ENCODE data around the gene EEFSEC.

The EEFSEC gene

DNA sequence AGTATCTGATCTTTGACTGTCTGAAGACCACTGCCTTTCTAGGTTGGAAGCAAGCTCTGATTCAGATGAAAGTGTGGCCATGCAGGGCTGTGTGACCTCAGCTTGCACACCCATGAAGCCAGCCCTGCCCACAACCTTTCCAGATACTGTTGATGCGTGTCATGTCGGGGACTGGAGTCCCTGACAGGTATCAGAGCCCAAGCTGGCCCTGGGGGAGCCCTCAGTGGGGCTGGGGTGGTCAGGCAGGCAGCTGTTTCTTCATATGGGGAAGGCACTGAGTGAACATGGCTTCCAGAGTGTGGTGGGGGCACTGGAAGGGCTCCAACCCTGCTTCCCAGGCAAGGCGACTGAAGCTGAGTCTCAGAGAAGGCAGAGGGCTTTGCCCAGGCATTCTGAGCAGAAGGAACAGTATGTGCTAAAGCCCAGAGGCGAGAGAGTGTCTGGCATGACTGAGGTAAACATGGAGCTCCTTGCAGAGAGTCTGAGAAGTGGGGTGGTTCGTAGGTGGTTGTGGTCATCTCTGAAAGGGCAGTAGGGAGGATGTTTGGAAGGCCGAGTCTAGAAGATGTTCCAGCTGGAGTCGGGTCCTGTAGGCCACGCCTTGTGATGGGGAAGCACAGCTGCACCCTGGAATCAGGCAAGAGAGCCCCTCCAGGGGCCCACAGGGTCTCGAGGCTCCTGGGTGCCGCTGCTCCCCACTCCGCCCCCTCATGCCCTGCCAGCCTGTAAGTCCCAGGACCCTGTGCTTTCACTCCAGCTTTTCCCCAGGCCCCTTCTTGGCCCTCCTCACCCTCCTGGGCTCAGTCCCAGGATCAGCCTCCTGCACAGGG is 122.2 kb downstream of the EEFSEC start:
- no peak for DNase-seq

DNA sequence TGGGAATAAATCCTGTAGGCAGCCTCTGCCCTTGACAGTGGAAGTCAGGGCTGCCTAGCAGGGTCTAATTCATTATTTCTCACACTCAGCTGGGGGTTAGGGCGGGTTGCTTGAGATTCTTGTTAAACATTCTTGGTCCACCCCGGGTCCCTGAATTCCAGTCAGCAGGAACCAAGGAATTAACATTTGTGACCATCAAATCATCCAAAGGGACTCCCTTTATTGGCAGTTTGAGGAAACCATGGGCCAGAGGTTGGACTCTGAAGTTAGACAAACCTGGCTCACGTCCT is 122.8 kb downstream of the EEFSEC start:
- DNase-seq = no peak

DNA sequence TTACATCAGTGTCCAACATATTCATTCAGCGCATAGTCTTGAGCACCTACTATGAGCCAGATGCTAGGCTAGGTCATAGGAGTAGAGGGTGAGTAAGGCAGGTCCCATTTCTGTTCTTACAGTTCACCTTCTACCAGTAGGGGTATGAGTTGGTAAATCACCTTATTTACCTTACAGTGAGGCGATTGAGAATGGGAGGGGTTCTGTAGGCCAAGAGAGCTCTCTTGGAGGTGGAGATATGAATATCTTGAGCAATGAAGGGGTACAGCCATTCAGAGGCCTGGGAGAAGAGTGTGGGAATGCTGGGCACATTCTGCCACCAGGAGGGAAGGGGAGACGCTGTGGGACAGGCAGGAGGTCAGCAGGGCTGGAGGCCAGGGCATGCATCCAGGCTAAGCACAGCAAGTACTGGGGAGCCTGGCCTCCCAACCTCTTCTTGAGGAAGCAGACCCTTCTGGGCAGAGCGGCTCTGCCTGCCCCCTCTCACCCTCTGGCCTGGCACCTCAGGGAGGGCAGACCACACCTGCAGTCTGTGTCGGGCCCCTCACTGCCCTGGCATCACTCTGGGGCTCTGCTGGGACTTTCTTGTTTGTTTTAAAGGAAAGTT is 123.4 kb downstream of the EEFSEC start:
- no peak for DNase-seq

- no peak for DNase-seq
Measured at GRCh38 chr3:128277378-128278069, 124.2 kb downstream of the EEFSEC start.

GRCh38 chr3:128278130-128278529 is 124.8 kb downstream of the EEFSEC start:
- no peak for DNase-seq

- no peak for DNase-seq
Measured at GRCh38 chr3:128278761-128279600, 125.7 kb downstream of the EEFSEC start.

GRCh38 chr3:128279601-128279880 is 126.3 kb downstream of the EEFSEC start:
- no peak for DNase-seq

DNA sequence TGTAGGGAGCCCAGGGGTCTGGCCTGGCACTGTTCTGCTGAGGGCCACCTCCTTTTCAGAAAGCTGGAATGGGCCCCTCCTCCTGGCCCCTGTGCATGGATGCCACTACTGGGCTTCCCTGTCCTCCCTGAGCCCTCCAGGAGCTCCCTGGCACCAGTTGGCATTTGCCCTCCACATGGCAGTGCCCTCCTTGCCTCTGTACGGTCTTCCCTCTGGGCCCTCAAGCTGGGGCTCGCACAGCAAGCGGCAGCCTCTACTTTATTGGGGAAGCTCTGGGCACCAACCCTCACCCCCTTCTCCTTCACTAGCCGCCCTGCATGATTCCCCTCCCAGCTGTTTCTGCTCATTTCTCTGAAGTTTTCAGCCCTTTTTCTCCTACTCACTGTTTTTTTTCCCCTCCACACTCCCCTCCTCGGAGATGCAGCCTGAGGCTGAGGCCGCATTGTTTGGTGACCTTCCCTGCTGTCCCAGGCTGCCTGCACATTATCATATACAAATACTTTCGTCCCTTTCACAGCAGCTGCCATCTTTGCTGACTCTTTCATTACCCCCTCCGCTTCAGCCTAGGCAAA is 127.3 kb downstream of the EEFSEC start:
- no peak for DNase-seq

GRCh38 chr3:128281056-128281455 is 127.8 kb downstream of the EEFSEC start:
- no peak for DNase-seq

GRCh38 chr3:128281461-128282367 is 128.4 kb downstream of the EEFSEC start:
- no peak for DNase-seq

GRCh38 chr3:128282380-128283196 is 129.3 kb downstream of the EEFSEC start:
- DNase-seq = no peak

GRCh38 chr3:128283421-128283820 is 130.1 kb downstream of the EEFSEC start:
- no peak for DNase-seq

DNA sequence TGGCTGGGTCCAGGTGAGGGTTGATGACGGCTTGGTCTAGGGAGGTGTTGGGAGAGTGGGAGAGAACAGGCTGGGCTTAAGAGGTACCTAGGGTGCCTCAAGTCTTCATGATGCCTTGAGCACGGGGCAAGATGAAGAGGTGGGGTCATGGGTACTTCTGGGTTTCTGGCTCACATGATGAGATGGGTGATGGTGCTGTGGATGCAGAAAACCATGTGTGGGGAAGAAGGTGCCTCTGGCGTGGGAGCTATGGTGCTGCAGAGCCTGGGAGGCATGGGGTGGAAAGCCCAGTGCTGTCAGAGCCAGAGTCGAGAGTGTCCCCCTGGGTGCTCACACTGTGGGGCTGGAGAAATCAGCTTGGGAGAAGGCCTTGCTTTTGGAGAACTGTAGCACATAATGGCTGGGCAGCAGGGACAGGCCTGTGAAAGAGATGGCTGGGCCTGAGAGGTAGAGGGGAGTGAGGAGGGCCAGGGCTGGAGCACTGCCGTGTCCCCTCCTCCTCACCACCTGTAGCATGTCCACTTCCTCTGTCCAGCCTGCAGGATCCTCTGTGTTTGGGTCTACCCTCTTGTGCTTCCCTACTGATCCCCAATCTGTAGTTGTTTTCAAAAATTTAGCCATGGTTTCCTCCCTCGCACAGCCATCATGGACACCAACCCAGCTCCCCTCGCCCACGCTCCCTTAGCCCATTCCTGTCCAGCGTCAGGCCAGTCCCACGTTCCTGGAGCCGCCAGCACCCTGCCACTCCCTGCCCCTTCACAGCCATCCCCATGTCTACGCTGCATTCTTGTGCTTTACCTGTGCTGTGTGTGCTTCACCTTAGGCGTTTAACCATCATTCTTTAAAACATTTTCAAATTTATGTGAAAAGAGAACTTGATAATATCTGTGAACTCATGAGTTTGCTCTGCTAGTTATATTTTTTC is 132.0 kb downstream of the EEFSEC start:
- no peak for DNase-seq

DNA sequence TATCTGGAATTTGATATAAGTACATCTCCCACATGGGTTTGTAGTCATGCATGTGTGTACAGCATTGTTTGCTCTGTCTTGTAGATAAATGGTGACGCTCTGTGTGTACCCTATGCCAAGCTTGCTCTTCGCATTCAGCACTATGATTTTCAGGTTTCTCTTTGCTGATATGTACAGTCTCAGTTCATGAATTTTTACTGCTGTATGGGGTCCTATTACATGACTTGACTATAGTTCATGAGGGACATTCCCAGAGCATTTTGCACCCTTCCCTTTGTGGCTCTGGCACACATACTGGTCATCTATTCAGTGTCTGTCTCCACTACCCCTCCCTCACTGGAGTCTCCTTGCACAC is 132.7 kb downstream of the EEFSEC start:
- DNase-seq = no peak

DNA sequence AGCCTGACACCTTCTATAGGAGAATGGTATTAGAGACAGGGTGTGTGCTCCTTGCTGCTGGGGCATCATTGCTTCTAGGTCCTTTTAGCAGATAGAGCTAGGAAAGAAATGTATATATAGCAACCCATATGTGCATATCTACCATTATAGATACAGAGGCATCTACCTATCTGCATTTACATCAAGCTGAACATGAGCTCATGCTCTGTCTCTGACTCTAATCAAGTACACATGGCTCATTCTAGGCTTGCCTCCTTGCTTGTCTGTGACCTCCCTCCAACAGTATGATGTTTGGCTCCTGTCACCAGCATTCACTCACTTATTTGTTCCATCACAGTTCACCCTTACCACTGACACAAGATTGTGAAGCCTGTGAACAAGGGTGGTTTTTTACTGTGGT is 133.4 kb downstream of the EEFSEC start:
- no peak for DNase-seq

DNA sequence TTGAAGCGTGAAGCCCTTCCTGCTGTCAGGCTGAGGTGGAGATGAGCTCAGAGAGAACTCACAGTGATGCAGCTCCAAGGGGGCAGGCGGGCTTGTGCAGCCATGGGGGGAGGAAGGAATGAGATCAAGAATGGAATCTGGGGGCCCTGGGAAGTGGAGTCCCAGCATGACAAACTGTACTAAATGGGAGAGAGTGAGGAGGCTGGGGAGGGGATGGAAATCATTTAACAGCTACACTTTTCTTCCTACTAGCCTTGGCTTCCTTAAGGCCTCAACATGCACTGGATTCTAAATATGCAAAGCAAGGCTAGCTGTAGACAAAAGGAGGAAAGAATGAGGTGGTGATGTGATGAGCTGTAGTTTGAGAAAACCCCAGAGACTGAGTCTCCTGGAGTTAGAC is 133.9 kb downstream of the EEFSEC start:
- DNase-seq = no peak

GRCh38 chr3:128289534-128289933 is 136.3 kb downstream of the EEFSEC start:
- no peak for DNase-seq

DNA sequence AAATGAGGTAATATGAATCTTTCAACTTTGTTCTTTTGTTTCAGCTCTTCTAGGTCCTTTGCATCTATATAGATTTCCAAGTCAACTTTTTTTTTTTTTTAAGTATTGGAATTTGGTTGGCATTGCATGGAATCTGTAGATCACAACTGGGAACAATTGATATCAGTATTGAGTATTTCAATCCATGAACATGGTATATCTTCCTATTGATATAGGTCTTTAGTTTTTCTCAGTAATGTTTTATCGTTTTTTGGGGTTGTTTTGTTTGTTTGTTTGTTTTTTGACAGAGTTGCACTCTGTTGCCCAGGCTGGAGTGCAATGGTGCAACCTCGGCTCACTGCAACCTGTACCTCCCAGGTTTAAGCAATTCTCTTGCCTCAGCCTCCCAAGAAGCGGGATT is 137.2 kb downstream of the EEFSEC start:
- DNase-seq = no peak

GRCh38 chr3:128293930-128294329 is 140.6 kb downstream of the EEFSEC start:
- DNase-seq = no peak

DNA sequence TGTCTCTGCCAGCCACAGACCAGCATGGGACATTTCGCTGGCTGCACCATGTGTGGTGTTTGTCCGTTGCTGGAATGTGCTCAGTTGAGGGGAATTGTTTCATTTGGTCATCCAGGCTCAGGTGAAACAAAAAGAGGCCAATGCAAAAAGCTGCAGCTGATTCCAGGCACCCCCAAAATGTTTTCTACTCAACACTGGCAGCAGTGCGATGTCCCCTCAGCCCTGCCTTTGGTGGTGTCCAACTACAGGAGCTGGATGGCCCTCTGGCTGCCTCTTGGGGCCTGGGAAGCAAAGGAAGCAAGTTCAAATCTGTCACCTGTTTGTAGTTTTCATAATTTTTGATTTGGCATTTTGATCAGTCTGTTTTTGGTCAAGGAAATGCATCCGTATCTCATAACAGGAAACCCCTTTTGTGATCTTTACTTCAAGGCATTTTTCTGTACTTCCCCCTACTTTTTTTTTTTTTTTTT is 141.8 kb downstream of the EEFSEC start:
- no peak for DNase-seq

Measured in RPMI8226 (cell line).